Measurements from ENCODE around the gene CACNB4. TPM values are rescaled to one million over a fixed set of nuclear protein-coding genes. Genes with fewer than 3 reads are reported as not detected.

Gene CACNB4
- total and polyA plus RNA-seq, 10 donors: 0.14 to 5.1 (median 1.6) TPM

DNA sequence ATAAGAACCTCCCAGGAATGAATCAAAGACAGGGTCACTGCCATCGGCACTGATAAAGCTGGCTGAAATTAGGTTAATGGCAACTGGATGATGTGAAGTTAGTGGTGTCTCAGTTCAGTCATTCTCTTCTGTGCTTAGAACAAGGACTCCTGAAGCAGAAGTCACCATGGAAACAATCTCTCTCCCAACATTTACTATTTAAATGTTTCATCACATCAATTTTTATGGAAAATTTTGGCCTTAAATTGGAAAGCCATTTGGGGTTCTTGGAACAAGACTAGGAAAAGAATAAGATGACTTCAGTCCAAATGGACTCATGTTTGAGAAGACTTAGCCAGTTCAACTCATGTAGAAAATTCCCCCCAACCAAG, 255.2 kb downstream of the CACNB4 start:
- H3K36me3 ChIP-seq: no peaks in the 10 kb centered on the region
- no peaks in the 10 kb centered on the region for H3K9me3 ChIP-seq
- H3K27ac ChIP-seq: no peak overlapping the region
- 91 to 100% (median 97%) methylated on average over 1 of the region's 1 CpG for WGBS, 5 donors
- H3K27me3 ChIP-seq (replicated peaks in 1 of 7): no peaks in the 10 kb centered on the region
- no peak for DNase-seq
- H3K4me3 ChIP-seq: no peak overlapping the region
- intact Hi-C loops (cut with DNase I; ENCODE audit: low total_unique reads): no loop called here
- peaks cover 0 to 5% (median 0%) of the 10 kb centered on the region in 6 donors for H3K4me1 ChIP-seq
- TF ChIP-seq POLR2AphosphoS5 (IDR thresholded peaks at IDR 0.05) (no peak), POLR2A (IDR thresholded peaks at IDR 0.05) (no peak)
- TF ChIP-seq, protein P1, sequence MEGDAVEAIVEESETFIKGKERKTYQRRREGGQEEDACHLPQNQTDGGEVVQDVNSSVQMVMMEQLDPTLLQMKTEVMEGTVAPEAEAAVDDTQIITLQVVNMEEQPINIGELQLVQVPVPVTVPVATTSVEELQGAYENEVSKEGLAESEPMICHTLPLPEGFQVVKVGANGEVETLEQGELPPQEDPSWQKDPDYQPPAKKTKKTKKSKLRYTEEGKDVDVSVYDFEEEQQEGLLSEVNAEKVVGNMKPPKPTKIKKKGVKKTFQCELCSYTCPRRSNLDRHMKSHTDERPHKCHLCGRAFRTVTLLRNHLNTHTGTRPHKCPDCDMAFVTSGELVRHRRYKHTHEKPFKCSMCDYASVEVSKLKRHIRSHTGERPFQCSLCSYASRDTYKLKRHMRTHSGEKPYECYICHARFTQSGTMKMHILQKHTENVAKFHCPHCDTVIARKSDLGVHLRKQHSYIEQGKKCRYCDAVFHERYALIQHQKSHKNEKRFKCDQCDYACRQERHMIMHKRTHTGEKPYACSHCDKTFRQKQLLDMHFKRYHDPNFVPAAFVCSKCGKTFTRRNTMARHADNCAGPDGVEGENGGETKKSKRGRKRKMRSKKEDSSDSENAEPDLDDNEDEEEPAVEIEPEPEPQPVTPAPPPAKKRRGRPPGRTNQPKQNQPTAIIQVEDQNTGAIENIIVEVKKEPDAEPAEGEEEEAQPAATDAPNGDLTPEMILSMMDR (IDR thresholded peaks at IDR 0.05 in 8 of 11, conservative IDR thresholded peaks at IDR 0.05 in 3 of 11): no peak

DNA sequence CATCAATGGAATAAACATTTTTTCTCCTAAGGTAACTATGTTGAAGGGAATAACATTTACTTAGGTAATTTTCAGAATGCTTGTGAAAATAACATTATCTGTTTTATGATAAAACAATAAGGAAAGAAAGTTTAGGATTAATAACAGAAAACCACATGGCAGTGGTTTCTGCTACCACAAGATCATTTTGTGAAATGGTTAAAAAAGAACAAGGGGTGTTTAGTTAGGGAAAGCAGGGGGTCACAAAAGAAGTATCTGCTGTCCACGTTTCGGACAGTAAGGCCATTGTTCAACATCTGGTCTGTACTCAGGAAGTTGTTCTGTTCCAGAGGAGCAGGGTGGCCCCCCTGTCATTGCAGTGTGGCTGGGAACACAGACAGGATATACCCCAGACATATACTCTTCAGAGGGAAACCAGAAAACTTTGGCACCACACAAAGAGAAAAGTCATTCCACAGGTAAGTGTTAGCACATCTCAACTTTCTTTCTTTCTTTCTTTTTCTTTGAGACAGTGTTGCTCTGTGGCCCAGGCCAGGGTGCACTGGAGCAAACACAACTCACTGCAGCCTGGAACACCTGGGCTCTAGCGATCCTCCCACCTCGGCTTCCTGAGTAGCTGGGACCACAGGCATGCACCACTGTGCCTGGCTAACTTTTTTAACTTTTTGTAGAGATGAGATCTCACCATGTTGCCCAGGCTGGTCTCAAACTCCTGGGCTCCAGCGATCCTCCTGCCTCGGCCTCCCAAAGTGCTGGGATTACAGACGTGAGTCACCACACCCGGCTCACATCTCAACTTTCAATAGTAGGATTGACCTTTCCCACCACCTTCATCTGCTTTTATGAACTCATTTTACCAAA, 255.8 kb downstream of the CACNB4 start:
- WGBS, 5 donors: 68 to 77% (median 73%) methylated on average over 8 of the region's 8 CpGs
- no peak overlapping the region for H3K27ac ChIP-seq
- intact Hi-C loops (cut with DNase I; ENCODE audit: low total_unique reads): no loop called here
- no peak for DNase-seq
- H3K4me1 ChIP-seq: peaks cover 0 to 5% (median 0%) of the 10 kb centered on the region in 6 donors
- no peak overlapping the region for H3K4me3 ChIP-seq
- H3K27me3 ChIP-seq (replicated peaks in 1 of 7): no peaks in the 10 kb centered on the region
- no peaks in the 10 kb centered on the region for H3K9me3 ChIP-seq
- no peaks in the 10 kb centered on the region for H3K36me3 ChIP-seq
- TF ChIP-seq POLR2A (IDR thresholded peaks at IDR 0.05) (no peak), POLR2AphosphoS5 (IDR thresholded peaks at IDR 0.05) (no peak)
- TF ChIP-seq, protein P1 (IDR thresholded peaks at IDR 0.05 in 8 of 11, conservative IDR thresholded peaks at IDR 0.05 in 3 of 11): no peak

DNA sequence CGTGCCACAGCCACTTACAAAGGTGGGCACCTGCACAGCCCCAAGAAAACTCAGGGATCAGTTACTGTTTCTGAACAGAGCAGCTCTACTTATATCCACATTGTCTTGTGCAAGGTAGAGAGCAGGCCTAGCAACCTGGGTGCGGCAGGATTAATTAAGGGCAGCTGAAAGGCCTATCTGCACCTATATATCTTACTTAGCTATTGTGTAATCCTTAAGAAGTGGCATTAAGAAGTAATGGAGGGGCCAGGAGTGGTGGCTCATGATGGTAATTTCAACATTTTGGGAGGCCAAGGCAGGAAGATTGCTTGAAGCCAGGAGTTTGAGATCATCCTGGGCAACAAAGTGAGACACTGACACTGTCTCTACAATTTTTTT, 257.8 kb downstream of the CACNB4 start:
- H3K9me3 ChIP-seq: no peaks in the 10 kb centered on the region
- peaks cover 0 to 5% (median 0%) of the 10 kb centered on the region in 6 donors for H3K4me1 ChIP-seq
- no peak for DNase-seq
- intact Hi-C loops (cut with DNase I; ENCODE audit: low total_unique reads): no loop called here
- H3K4me3 ChIP-seq: no peak overlapping the region
- 78 to 98% (median 83%) methylated on average over 2 of the region's 2 CpGs for WGBS, 5 donors
- H3K36me3 ChIP-seq: no peaks in the 10 kb centered on the region
- TF ChIP-seq POLR2AphosphoS5 (IDR thresholded peaks at IDR 0.05) (no peak), POLR2A (IDR thresholded peaks at IDR 0.05) (no peak)
- TF ChIP-seq, protein P1 (IDR thresholded peaks at IDR 0.05 in 8 of 11, conservative IDR thresholded peaks at IDR 0.05 in 3 of 11): no peak
- H3K27ac ChIP-seq: peak overlapping the region in 3 of 8 donors; percentile 19 to 44 (median 26)
- H3K27me3 ChIP-seq (replicated peaks in 1 of 7): no peaks in the 10 kb centered on the region

DNA sequence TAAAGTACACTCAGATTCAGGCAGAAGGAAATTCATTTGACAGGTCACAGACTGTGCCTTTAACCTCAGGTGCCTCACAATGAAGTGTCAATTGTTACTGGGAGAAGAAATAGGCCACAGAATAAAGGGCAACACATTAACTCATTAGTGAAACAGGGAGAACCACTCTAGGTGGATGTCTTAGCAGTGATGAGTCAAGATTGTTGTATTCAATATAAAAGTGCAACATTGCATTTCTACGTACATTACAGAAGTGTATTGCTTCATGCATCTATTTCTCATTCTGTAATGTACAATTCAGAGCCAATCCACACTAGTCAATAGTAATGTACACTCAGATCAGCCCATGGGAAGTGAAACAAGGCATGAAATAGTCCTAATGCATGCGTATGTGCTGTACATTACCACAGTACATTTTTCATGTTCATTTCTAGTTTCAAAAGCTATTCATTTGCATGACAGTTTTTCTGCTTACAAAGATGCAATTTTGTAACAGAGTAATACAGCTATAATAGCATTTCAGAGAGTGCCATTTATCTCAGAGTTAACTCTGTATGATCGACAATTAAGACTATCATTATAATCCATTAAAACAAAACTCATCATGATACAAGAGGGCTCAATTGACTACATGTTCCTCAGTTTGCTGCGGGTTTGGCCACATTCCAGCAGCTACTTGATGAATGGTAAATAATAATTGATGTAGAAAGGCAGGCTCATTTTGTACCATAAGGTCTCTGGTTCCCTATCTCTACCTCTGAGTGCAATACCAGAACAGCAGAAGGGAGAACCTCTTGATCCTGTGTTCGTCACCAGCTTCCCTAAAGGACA, 258.4 kb downstream of the CACNB4 start:
- intact Hi-C loops (cut with DNase I; ENCODE audit: low total_unique reads): no loop called here
- no peaks in the 10 kb centered on the region for H3K27me3 ChIP-seq (replicated peaks in 1 of 7)
- no peaks in the 10 kb centered on the region for H3K9me3 ChIP-seq
- H3K36me3 ChIP-seq: no peaks in the 10 kb centered on the region
- peaks cover 0 to 7% (median 0%) of the 10 kb centered on the region in 6 donors for H3K4me1 ChIP-seq
- TF ChIP-seq POLR2A (IDR thresholded peaks at IDR 0.05) (no peak), POLR2AphosphoS5 (IDR thresholded peaks at IDR 0.05) (no peak)
- TF ChIP-seq, protein P1 (IDR thresholded peaks at IDR 0.05 in 8 of 11, conservative IDR thresholded peaks at IDR 0.05 in 3 of 11): no peak
- WGBS, 5 donors: 67 to 76% (median 76%) methylated on average over 5 of the region's 5 CpGs
- peak overlapping the region in 3 of 8 donors; percentile 19 to 44 (median 26) for H3K27ac ChIP-seq
- no peak overlapping the region for H3K4me3 ChIP-seq
- DNase-seq: no peak
